ENCODE measurements around the gene EEA1. TPM values are rescaled to one million over a fixed set of nuclear protein-coding genes. Genes with fewer than 3 reads are reported as not detected.
A peak's percentile ranks its signal among the peaks of the same experiment; 100 is the strongest.

Gene EEA1
- total RNA-seq, 1 donor from 2014 or later = 19.6 TPM

- no peak overlapping the region for H3K4me3 Mint-ChIP-seq (ENCODE audit: low read depth)
- H3K27ac Mint-ChIP-seq = no peak overlapping the region
- TF ChIP-seq, protein P1, sequence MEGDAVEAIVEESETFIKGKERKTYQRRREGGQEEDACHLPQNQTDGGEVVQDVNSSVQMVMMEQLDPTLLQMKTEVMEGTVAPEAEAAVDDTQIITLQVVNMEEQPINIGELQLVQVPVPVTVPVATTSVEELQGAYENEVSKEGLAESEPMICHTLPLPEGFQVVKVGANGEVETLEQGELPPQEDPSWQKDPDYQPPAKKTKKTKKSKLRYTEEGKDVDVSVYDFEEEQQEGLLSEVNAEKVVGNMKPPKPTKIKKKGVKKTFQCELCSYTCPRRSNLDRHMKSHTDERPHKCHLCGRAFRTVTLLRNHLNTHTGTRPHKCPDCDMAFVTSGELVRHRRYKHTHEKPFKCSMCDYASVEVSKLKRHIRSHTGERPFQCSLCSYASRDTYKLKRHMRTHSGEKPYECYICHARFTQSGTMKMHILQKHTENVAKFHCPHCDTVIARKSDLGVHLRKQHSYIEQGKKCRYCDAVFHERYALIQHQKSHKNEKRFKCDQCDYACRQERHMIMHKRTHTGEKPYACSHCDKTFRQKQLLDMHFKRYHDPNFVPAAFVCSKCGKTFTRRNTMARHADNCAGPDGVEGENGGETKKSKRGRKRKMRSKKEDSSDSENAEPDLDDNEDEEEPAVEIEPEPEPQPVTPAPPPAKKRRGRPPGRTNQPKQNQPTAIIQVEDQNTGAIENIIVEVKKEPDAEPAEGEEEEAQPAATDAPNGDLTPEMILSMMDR (IDR thresholded peaks at IDR 0.05; ENCODE audit: unreplicated experiment) = no peak
- no peaks in the 10 kb centered on the region for H3K27me3 Mint-ChIP-seq
- no peaks in the 10 kb centered on the region for H3K4me1 Mint-ChIP-seq (ENCODE audit: low read depth)
- DNase-seq (ENCODE audit: low spot score, unreplicated experiment) = no peak
- H3K36me3 Mint-ChIP-seq (ENCODE audit: insufficient read depth) = peaks cover 13% of the 10 kb centered on the region
- no peaks in the 10 kb centered on the region for H3K9me3 Mint-ChIP-seq (ENCODE audit: low read depth)
Measured at GRCh38 chr12:92829686-92830282, 99.3 kb downstream of the EEA1 start.

GRCh38 chr12:92828565-92828964 is 100.5 kb downstream of the EEA1 start:
- no peak overlapping the region for H3K4me3 Mint-ChIP-seq (ENCODE audit: low read depth)
- no peaks in the 10 kb centered on the region for H3K4me1 Mint-ChIP-seq (ENCODE audit: low read depth)
- H3K9me3 Mint-ChIP-seq (ENCODE audit: low read depth) = no peaks in the 10 kb centered on the region
- TF ChIP-seq, protein P1 (IDR thresholded peaks at IDR 0.05; ENCODE audit: unreplicated experiment) = no peak
- H3K36me3 Mint-ChIP-seq (ENCODE audit: insufficient read depth) = peaks cover 12% of the 10 kb centered on the region
- H3K27ac Mint-ChIP-seq = peak overlapping the region; percentile 40
- DNase-seq (ENCODE audit: low spot score, unreplicated experiment) = no peak
- H3K27me3 Mint-ChIP-seq = no peaks in the 10 kb centered on the region

DNA sequence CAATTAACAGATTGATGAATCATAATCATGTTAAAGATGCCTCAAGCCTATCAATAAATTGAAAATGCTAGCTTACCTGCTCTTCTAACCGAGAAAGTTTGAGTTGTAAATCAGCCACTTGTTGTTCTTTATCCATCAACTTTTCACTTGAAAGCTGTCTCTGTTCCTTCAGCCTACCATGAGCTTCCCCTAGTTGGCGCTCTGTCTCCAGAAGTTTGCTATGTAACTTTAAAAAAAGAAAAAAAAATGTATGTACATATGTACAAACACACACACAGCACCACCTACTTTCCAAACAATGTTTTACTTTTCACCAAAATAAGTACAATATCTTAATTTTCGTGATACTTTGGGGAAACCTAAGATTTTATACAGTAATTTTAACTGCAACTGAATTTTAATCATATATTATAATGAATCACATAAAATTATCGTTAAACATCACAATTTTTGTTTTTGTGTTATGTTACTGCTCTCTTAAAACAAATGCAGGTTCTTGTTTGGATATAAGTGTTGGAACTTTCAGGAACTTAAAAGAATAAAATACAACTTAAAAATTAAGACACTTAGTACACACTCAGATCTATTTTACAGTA is 101.2 kb downstream of the EEA1 start:
- Mint-ChIP-seq H3K4me1 (ENCODE audit: low read depth) (no peaks in the 10 kb centered on the region), H3K4me3 (ENCODE audit: low read depth) (no peak overlapping the region), H3K36me3 (ENCODE audit: insufficient read depth) (peaks cover 12% of the 10 kb centered on the region), H3K27me3 (no peaks in the 10 kb centered on the region), H3K27ac (no peak overlapping the region), H3K9me3 (ENCODE audit: low read depth) (no peaks in the 10 kb centered on the region)
- no peak for DNase-seq (ENCODE audit: low spot score, unreplicated experiment)
- TF ChIP-seq, protein P1 (IDR thresholded peaks at IDR 0.05; ENCODE audit: unreplicated experiment) = peak; percentile 71

- H3K27me3 Mint-ChIP-seq = no peaks in the 10 kb centered on the region
- no peak overlapping the region for H3K27ac Mint-ChIP-seq
- H3K4me1 Mint-ChIP-seq (ENCODE audit: low read depth) = no peaks in the 10 kb centered on the region
- TF ChIP-seq, protein P1 (IDR thresholded peaks at IDR 0.05; ENCODE audit: unreplicated experiment) = no peak
- H3K9me3 Mint-ChIP-seq (ENCODE audit: low read depth) = no peaks in the 10 kb centered on the region
- H3K4me3 Mint-ChIP-seq (ENCODE audit: low read depth) = no peak overlapping the region
- no peak for DNase-seq (ENCODE audit: low spot score, unreplicated experiment)
- peaks cover 5% of the 10 kb centered on the region for H3K36me3 Mint-ChIP-seq (ENCODE audit: insufficient read depth)
Measured at GRCh38 chr12:92821142-92821541, 108.0 kb downstream of the EEA1 start.

GRCh38 chr12:92814584-92814983 is 114.5 kb downstream of the EEA1 start:
- H3K9me3 Mint-ChIP-seq (ENCODE audit: low read depth) = no peaks in the 10 kb centered on the region
- no peak overlapping the region for H3K4me3 Mint-ChIP-seq (ENCODE audit: low read depth)
- H3K27ac Mint-ChIP-seq = no peak overlapping the region
- H3K27me3 Mint-ChIP-seq = no peaks in the 10 kb centered on the region
- no peak for DNase-seq (ENCODE audit: low spot score, unreplicated experiment)
- TF ChIP-seq, protein P1 (IDR thresholded peaks at IDR 0.05; ENCODE audit: unreplicated experiment) = no peak
- no peaks in the 10 kb centered on the region for H3K4me1 Mint-ChIP-seq (ENCODE audit: low read depth)
- peaks cover 11% of the 10 kb centered on the region for H3K36me3 Mint-ChIP-seq (ENCODE audit: insufficient read depth)
